ENCODE data around the gene RASL11B.

GRCh38 chr4:52861171-52861823 lies 820 bp upstream of the RASL11B start:
- TF ChIP-seq CTCF (optimal IDR thresholded peaks at IDR 0.05 in 1 of 3, IDR thresholded peaks at IDR 0.05 in 1 of 3, conservative IDR thresholded peaks at IDR 0.05 in 1 of 3; ENCODE audit: extremely low read depth in 1 of 3, insufficient read depth in 2 of 3, low read length in 3 of 3) (no peak), EZH2 (IDR thresholded peaks at IDR 0.05; ENCODE audit: low read length) (no peak)

All from keratinocyte (primary cell).